CD4-positive, alpha-beta T cell (primary cell): Measurements from ENCODE around the gene RTL1. TPM values are rescaled to one million over a fixed set of nuclear protein-coding genes. Genes with fewer than 3 reads are reported as not detected.

Experiments used
- ATAC-seq: fragments of 200-7000 bp; cut with Tn5 transposase; one replicate; pipeline ENCODE4 v1.10.0; 2022; ENCODE audit warnings: mild to moderate bottlenecking; ENCODE audit not compliant: poor library complexity
- CTCF ChIA-PET: fragments of 350-600 bp; sonication (Branson Sonifier 250); formaldehyde crosslinking; loops from one replicate; lab custom pipeline; 2021; ENCODE audit warnings: antibody characterized with exemption, inconsistent platforms; lab: Charles Lee
- POLR2A ChIA-PET: fragments of 350-600 bp; sonication (Branson Sonifier 250); formaldehyde crosslinking; loops from one replicate; lab custom pipeline; 2021; ENCODE audit warnings: antibody characterized with exemption, inconsistent platforms; lab: Charles Lee
- DNase-seq, 14 experiments: peaks; one replicate each; pipeline ENCODE4 v3.0.0-alpha.2; 2013 to 2020; ENCODE audit warnings: mixed read lengths in 2 of 14
- H3K27ac ChIP-seq, 2 donors: one replicate each; pipeline versions ENCODE4 v1.5.1 to v1.7.0; 2013; ENCODE audit warnings: low read length in 2 of 2, low read depth in 1 of 2, mild to moderate bottlenecking in 1 of 2
- H3K27me3 ChIP-seq, 2 experiments: 1 replicate in 1 of 2; 2 replicates in 1 of 2; pipeline versions ENCODE4 v1.6.1 to v1.7.0; 2013; ENCODE audit warnings: low read length in 2 of 2, control low read depth in 1 of 2, mild to moderate bottlenecking in 1 of 2, moderate library complexity in 1 of 2; ENCODE audit not compliant: insufficient read depth in 2 of 2, control insufficient read depth in 1 of 2
- H3K36me3 ChIP-seq: one replicate; pipeline ENCODE4 v1.6.1; 2013; ENCODE audit warnings: low read length, control low read depth; ENCODE audit not compliant: insufficient read depth
- H3K4me1 ChIP-seq: one replicate; pipeline ENCODE4 v1.6.1; 2013; ENCODE audit warnings: low read length, control low read depth; ENCODE audit not compliant: insufficient read depth
- H3K4me3 ChIP-seq: one replicate; pipeline ENCODE4 v1.5.1; 2013; ENCODE audit warnings: mild to moderate bottlenecking, low read length, moderate library complexity
- H3K9me3 ChIP-seq, 2 experiments: 1 replicate in 1 of 2; 2 replicates in 1 of 2; pipeline versions ENCODE4 v1.6.1 to v1.7.0; 2013; ENCODE audit warnings: low read length in 2 of 2, mild to moderate bottlenecking in 2 of 2, control low read depth in 1 of 2, moderate library complexity in 1 of 2; ENCODE audit not compliant: control insufficient read depth in 1 of 2, insufficient read depth in 1 of 2
- H3K27ac Mint-ChIP-seq: one replicate; pipeline ENCODE4 v1.8.0; 2020; ENCODE audit warnings: mixed read lengths
- H3K27me3 Mint-ChIP-seq: one replicate; pipeline ENCODE4 v1.8.0; 2021; ENCODE audit warnings: mixed read lengths
- H3K36me3 Mint-ChIP-seq: one replicate; pipeline ENCODE4 v1.8.0; 2021; ENCODE audit warnings: low read depth, mixed read lengths
- H3K4me1 Mint-ChIP-seq: one replicate; pipeline ENCODE4 v1.8.0; 2021; ENCODE audit warnings: low read depth, mixed read lengths
- H3K4me3 Mint-ChIP-seq: one replicate; pipeline ENCODE4 v1.8.0; 2020; ENCODE audit warnings: mild to moderate bottlenecking, mixed read lengths
- H3K9me3 Mint-ChIP-seq: one replicate; pipeline ENCODE4 v1.8.0; 2020; ENCODE audit warnings: mixed read lengths
- intact Hi-C, 2 experiments: fragments of 100-400 bp; cut with DNase I in 1 of 2; cut with micrococcal nuclease in 1 of 2; formaldehyde crosslinking; loops; one replicate each; pipeline versions ENCODE4 v1.15.1 to v1.9.0; 2023 to 2025; cut with DNase I, micrococcal nuclease
- total RNA-seq, 174 experiments: library from RNA in 2 of 174; stranded (reverse) in 2 of 174; gene quantifications; one replicate each; pipeline ENCODE4 v1.2.3 and lab custom pipeline; 2021 to 2026
- TF ChIP-seq, protein P1 (sequence below): fragments of 200-600 bp; IDR thresholded peaks from one replicate; pipeline ENCODE4 v1.8.0; 2022; ENCODE audit warnings: antibody characterized with exemption, mild to moderate bottlenecking

RTL1 gene
- total RNA-seq, 2 experiments from 2014 or later: not detected

DNA sequence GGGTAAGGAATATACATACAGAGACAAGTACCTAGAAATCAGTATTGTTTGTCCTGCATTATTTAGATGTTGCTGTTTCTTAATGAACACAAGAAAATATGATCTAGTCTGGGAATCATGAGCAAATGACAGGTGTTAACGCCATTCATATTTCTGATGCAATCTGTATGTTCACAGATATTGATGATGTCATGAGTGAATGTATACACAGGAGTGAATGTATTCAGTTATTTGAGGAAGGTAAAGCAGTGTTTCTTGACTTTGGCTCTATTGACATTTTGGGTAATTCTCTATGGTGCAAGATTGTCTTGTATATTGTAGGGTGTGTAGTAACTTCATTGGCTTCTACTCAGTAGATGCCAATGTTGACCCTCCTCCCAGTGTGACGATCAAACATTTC lies 26.7 kb upstream of the RTL1 start:
- H3K27ac Mint-ChIP-seq: no peak overlapping the region
- intact Hi-C loops: no loop called here
- ATAC-seq: no peak
- peaks cover 17% of the 10 kb centered on the region for H3K9me3 Mint-ChIP-seq
- H3K27me3 ChIP-seq: peaks cover 0 to 6% of the 10 kb centered on the region in 2 experiments
- no peak overlapping the region for H3K27ac ChIP-seq
- H3K4me3 ChIP-seq: no peak overlapping the region
- CTCF ChIA-PET: no interaction called here
- no peaks in the 10 kb centered on the region for H3K36me3 Mint-ChIP-seq
- TF ChIP-seq, protein P1, sequence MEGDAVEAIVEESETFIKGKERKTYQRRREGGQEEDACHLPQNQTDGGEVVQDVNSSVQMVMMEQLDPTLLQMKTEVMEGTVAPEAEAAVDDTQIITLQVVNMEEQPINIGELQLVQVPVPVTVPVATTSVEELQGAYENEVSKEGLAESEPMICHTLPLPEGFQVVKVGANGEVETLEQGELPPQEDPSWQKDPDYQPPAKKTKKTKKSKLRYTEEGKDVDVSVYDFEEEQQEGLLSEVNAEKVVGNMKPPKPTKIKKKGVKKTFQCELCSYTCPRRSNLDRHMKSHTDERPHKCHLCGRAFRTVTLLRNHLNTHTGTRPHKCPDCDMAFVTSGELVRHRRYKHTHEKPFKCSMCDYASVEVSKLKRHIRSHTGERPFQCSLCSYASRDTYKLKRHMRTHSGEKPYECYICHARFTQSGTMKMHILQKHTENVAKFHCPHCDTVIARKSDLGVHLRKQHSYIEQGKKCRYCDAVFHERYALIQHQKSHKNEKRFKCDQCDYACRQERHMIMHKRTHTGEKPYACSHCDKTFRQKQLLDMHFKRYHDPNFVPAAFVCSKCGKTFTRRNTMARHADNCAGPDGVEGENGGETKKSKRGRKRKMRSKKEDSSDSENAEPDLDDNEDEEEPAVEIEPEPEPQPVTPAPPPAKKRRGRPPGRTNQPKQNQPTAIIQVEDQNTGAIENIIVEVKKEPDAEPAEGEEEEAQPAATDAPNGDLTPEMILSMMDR: no peak
- POLR2A ChIA-PET: no interaction called here
- H3K36me3 ChIP-seq: no peaks in the 10 kb centered on the region
- no peak overlapping the region for H3K4me3 Mint-ChIP-seq
- no peaks in the 10 kb centered on the region for H3K4me1 Mint-ChIP-seq
- peaks cover 43% of the 10 kb centered on the region for H3K27me3 Mint-ChIP-seq
- no peaks in the 10 kb centered on the region for H3K4me1 ChIP-seq
- DNase-seq: no peak
- H3K9me3 ChIP-seq: peaks cover 0 to 8% of the 10 kb centered on the region in 2 experiments

DNA sequence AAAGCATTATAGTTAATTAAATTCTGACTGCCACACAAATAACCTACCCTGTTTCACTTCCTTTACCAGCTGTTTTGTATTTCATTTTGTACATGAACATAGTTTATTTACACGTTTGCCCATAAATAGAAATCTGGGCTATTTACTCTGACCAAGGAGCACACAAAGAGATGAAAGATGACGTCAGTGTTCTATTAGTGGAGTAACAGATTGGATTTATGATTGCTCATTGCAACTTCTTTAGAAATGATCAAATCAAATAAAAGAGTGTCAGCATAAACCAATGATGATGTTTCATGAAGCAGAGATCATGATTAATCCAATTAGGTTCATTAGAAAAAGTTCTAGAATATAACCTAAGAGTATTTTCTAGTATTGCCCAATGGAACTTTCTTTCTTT lies 12.0 kb upstream of the RTL1 start:
- no peak for DNase-seq
- Histone ChIP-seq H3K4me1 (no peaks in the 10 kb centered on the region), H3K27me3 (no peaks in the 10 kb centered on the region), H3K9me3 (no peaks in the 10 kb centered on the region), H3K36me3 (no peaks in the 10 kb centered on the region), H3K4me3 (no peak overlapping the region), H3K27ac (no peak overlapping the region)
- TF ChIP-seq, protein P1: no peak
- H3K27me3 Mint-ChIP-seq: peaks cover 18% of the 10 kb centered on the region
- ChIA-PET POLR2A (no interaction called here), CTCF (no interaction called here)
- ATAC-seq: no peak
- peaks cover 2% of the 10 kb centered on the region for H3K9me3 Mint-ChIP-seq
- no peak overlapping the region for H3K27ac Mint-ChIP-seq
- no peaks in the 10 kb centered on the region for H3K36me3 Mint-ChIP-seq
- H3K4me3 Mint-ChIP-seq: no peak overlapping the region
- intact Hi-C loops: no loop called here
- no peaks in the 10 kb centered on the region for H3K4me1 Mint-ChIP-seq

DNA sequence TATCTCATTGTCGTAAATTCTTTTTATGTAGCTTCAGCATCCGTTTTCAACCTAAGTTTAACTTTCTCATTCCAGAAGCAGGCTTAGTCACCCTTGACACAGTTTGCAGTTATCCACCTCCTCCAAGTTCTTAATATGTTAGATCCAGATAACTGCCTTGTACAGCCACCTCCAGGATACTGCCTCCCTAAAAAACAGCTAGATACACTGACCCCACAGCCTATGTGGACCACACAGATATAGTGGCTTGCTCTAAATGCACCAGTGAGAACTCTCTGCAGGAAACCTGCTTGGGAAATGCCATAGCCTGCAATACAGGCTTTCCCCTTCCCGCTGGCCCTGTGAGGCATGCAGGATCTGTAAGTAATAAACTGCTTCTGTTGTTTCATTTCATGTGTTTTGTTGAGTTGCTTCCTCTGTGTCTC lies 11.1 kb upstream of the RTL1 start:
- no peaks in the 10 kb centered on the region for H3K27me3 ChIP-seq
- intact Hi-C loops: no loop called here
- H3K4me1 Mint-ChIP-seq: no peaks in the 10 kb centered on the region
- no peaks in the 10 kb centered on the region for H3K9me3 ChIP-seq
- ChIA-PET POLR2A (no interaction called here), CTCF (no interaction called here)
- TF ChIP-seq, protein P1: no peak
- ATAC-seq: no peak
- H3K4me3 Mint-ChIP-seq: no peak overlapping the region
- no peak overlapping the region for H3K27ac Mint-ChIP-seq
- no peak overlapping the region for H3K4me3 ChIP-seq
- H3K36me3 Mint-ChIP-seq: no peaks in the 10 kb centered on the region
- H3K36me3 ChIP-seq: no peaks in the 10 kb centered on the region
- no peaks in the 10 kb centered on the region for H3K4me1 ChIP-seq
- DNase-seq: no peak
- H3K9me3 Mint-ChIP-seq: peaks cover 2% of the 10 kb centered on the region
- no peak overlapping the region for H3K27ac ChIP-seq
- H3K27me3 Mint-ChIP-seq: peaks cover 18% of the 10 kb centered on the region
